ENCODE results near the gene SLC25A3. TPM values are rescaled to one million over a fixed set of nuclear protein-coding genes. Genes with fewer than 3 reads are reported as not detected.
"Not testable (repeated sequence)": the region's sequence is repeated elsewhere in the genome, so short reads cannot be mapped to it uniquely, and the experiment has no call there.

SLC25A3 gene
- total and polyA plus RNA-seq, 2 donors: 373 to 374 TPM

- Histone ChIP-seq H3K36me3 (ENCODE audit: control insufficient read depth in 2 of 2, insufficient read depth in 2 of 2, low read length in 1 of 2) (no peaks in the 10 kb centered on the region), H3K4me3 (ENCODE audit: low read length in 2 of 2) (no peak overlapping the region), H3K27ac (ENCODE audit: low read depth in 1 of 2, low read length in 1 of 2) (no peak overlapping the region), H3K27me3 (ENCODE audit: control insufficient read depth in 2 of 2, insufficient read depth in 1 of 2, low read length in 1 of 2) (no peaks in the 10 kb centered on the region), H3K4me1 (ENCODE audit: control insufficient read depth in 2 of 2, insufficient read depth in 2 of 2, low read length in 2 of 2) (no peaks in the 10 kb centered on the region), H3K9me3 (ENCODE audit: control insufficient read depth in 2 of 2, insufficient read depth in 1 of 2, low read length in 1 of 2) (no peaks in the 10 kb centered on the region)
- WGBS: 92% methylated on average over 2 of the region's 2 CpGs
- DNase-seq (ENCODE audit: low read depth in 6 of 9, low spot score in 9 of 9): no peak
Observed at GRCh38 chr12:98572010-98572409, 21.5 kb upstream of the SLC25A3 start.

GRCh38 chr12:98574110-98574509 is 19.4 kb upstream of the SLC25A3 start:
- WGBS: 96% methylated on average over 1 of the region's 1 CpG
- DNase-seq (ENCODE audit: low read depth in 6 of 9, low spot score in 9 of 9): no peak
- H3K9me3 ChIP-seq (ENCODE audit: control insufficient read depth in 2 of 2, insufficient read depth in 1 of 2, low read length in 1 of 2): no peaks in the 10 kb centered on the region
- H3K36me3 ChIP-seq (ENCODE audit: control insufficient read depth in 2 of 2, insufficient read depth in 2 of 2, low read length in 1 of 2): no peaks in the 10 kb centered on the region
- no peaks in the 10 kb centered on the region for H3K27me3 ChIP-seq (ENCODE audit: control insufficient read depth in 2 of 2, insufficient read depth in 1 of 2, low read length in 1 of 2)
- H3K4me1 ChIP-seq (ENCODE audit: control insufficient read depth in 2 of 2, insufficient read depth in 2 of 2, low read length in 2 of 2): no peaks in the 10 kb centered on the region
- H3K4me3 ChIP-seq (ENCODE audit: low read length in 2 of 2): no peak overlapping the region
- no peak overlapping the region for H3K27ac ChIP-seq (ENCODE audit: low read depth in 1 of 2, low read length in 1 of 2)

- H3K27me3 ChIP-seq (ENCODE audit: control insufficient read depth in 2 of 2, insufficient read depth in 1 of 2, low read length in 1 of 2): no peaks in the 10 kb centered on the region
- no peak overlapping the region for H3K27ac ChIP-seq (ENCODE audit: low read depth in 1 of 2, low read length in 1 of 2)
- no peaks in the 10 kb centered on the region for H3K9me3 ChIP-seq (ENCODE audit: control insufficient read depth in 2 of 2, insufficient read depth in 1 of 2, low read length in 1 of 2)
- over 99% methylated on average over 4 of the region's 4 CpGs for WGBS
- DNase-seq (ENCODE audit: low read depth in 6 of 9, low spot score in 9 of 9): no peak
- no peak overlapping the region for H3K4me3 ChIP-seq (ENCODE audit: low read length in 2 of 2)
- H3K36me3 ChIP-seq (ENCODE audit: control insufficient read depth in 2 of 2, insufficient read depth in 2 of 2, low read length in 1 of 2): no peaks in the 10 kb centered on the region
- H3K4me1 ChIP-seq (ENCODE audit: control insufficient read depth in 2 of 2, insufficient read depth in 2 of 2, low read length in 2 of 2): no peaks in the 10 kb centered on the region
Observed at GRCh38 chr12:98575013-98575412, 18.5 kb upstream of the SLC25A3 start.

- H3K4me3 ChIP-seq (ENCODE audit: low read length in 2 of 2); H3K27ac ChIP-seq (ENCODE audit: low read depth in 1 of 2, low read length in 1 of 2); DNase-seq (ENCODE audit: low read depth in 6 of 9, low spot score in 9 of 9); H3K4me1 ChIP-seq (ENCODE audit: control insufficient read depth in 2 of 2, insufficient read depth in 2 of 2, low read length in 2 of 2); H3K27me3 ChIP-seq (ENCODE audit: control insufficient read depth in 2 of 2, insufficient read depth in 1 of 2, low read length in 1 of 2); H3K9me3 ChIP-seq (ENCODE audit: control insufficient read depth in 2 of 2, insufficient read depth in 1 of 2, low read length in 1 of 2); H3K36me3 ChIP-seq (ENCODE audit: control insufficient read depth in 2 of 2, insufficient read depth in 2 of 2, low read length in 1 of 2): not testable (repeated sequence)
- 97% methylated on average over 2 of the region's 2 CpGs for WGBS
Observed at GRCh38 chr12:98576795-98577194, 16.7 kb upstream of the SLC25A3 start.

- no peaks in the 10 kb centered on the region for H3K27me3 ChIP-seq (ENCODE audit: control insufficient read depth in 2 of 2, insufficient read depth in 1 of 2, low read length in 1 of 2)
- H3K9me3 ChIP-seq (ENCODE audit: control insufficient read depth in 2 of 2, insufficient read depth in 1 of 2, low read length in 1 of 2): no peaks in the 10 kb centered on the region
- no peaks in the 10 kb centered on the region for H3K4me1 ChIP-seq (ENCODE audit: control insufficient read depth in 2 of 2, insufficient read depth in 2 of 2, low read length in 2 of 2)
- 97% methylated on average over 1 of the region's 1 CpG for WGBS
- H3K27ac ChIP-seq (ENCODE audit: low read depth in 1 of 2, low read length in 1 of 2): no peak overlapping the region
- no peaks in the 10 kb centered on the region for H3K36me3 ChIP-seq (ENCODE audit: control insufficient read depth in 2 of 2, insufficient read depth in 2 of 2, low read length in 1 of 2)
- no peak overlapping the region for H3K4me3 ChIP-seq (ENCODE audit: low read length in 2 of 2)
- no peak for DNase-seq (ENCODE audit: low read depth in 6 of 9, low spot score in 9 of 9)
Observed at GRCh38 chr12:98578392-98578791, 15.1 kb upstream of the SLC25A3 start.

GRCh38 chr12:98578821-98579220 is 14.7 kb upstream of the SLC25A3 start:
- H3K9me3 ChIP-seq (ENCODE audit: control insufficient read depth in 2 of 2, insufficient read depth in 1 of 2, low read length in 1 of 2): no peaks in the 10 kb centered on the region
- H3K27ac ChIP-seq (ENCODE audit: low read depth in 1 of 2, low read length in 1 of 2): no peak overlapping the region
- DNase-seq (ENCODE audit: low read depth in 6 of 9, low spot score in 9 of 9): no peak
- no peaks in the 10 kb centered on the region for H3K4me1 ChIP-seq (ENCODE audit: control insufficient read depth in 2 of 2, insufficient read depth in 2 of 2, low read length in 2 of 2)
- H3K27me3 ChIP-seq (ENCODE audit: control insufficient read depth in 2 of 2, insufficient read depth in 1 of 2, low read length in 1 of 2): no peaks in the 10 kb centered on the region
- no peak overlapping the region for H3K4me3 ChIP-seq (ENCODE audit: low read length in 2 of 2)
- no peaks in the 10 kb centered on the region for H3K36me3 ChIP-seq (ENCODE audit: control insufficient read depth in 2 of 2, insufficient read depth in 2 of 2, low read length in 1 of 2)
- 74% methylated on average over 2 of the region's 2 CpGs for WGBS

- 96% methylated on average over 5 of the region's 5 CpGs for WGBS
- Histone ChIP-seq H3K4me3 (ENCODE audit: low read length in 2 of 2) (no peak overlapping the region), H3K4me1 (ENCODE audit: control insufficient read depth in 2 of 2, insufficient read depth in 2 of 2, low read length in 2 of 2) (no peaks in the 10 kb centered on the region), H3K27ac (ENCODE audit: low read depth in 1 of 2, low read length in 1 of 2) (no peak overlapping the region), H3K36me3 (ENCODE audit: control insufficient read depth in 2 of 2, insufficient read depth in 2 of 2, low read length in 1 of 2) (no peaks in the 10 kb centered on the region), H3K9me3 (ENCODE audit: control insufficient read depth in 2 of 2, insufficient read depth in 1 of 2, low read length in 1 of 2) (no peaks in the 10 kb centered on the region), H3K27me3 (ENCODE audit: control insufficient read depth in 2 of 2, insufficient read depth in 1 of 2, low read length in 1 of 2) (no peaks in the 10 kb centered on the region)
- no peak for DNase-seq (ENCODE audit: low read depth in 6 of 9, low spot score in 9 of 9)
Observed at GRCh38 chr12:98579347-98579746, 14.1 kb upstream of the SLC25A3 start.

GRCh38 chr12:98579835-98580234 is 13.7 kb upstream of the SLC25A3 start:
- no peaks in the 10 kb centered on the region for H3K36me3 ChIP-seq (ENCODE audit: control insufficient read depth in 2 of 2, insufficient read depth in 2 of 2, low read length in 1 of 2)
- no peak for DNase-seq (ENCODE audit: low read depth in 6 of 9, low spot score in 9 of 9)
- 97% methylated on average over 3 of the region's 3 CpGs for WGBS
- H3K9me3 ChIP-seq (ENCODE audit: control insufficient read depth in 2 of 2, insufficient read depth in 1 of 2, low read length in 1 of 2): no peaks in the 10 kb centered on the region
- no peaks in the 10 kb centered on the region for H3K27me3 ChIP-seq (ENCODE audit: control insufficient read depth in 2 of 2, insufficient read depth in 1 of 2, low read length in 1 of 2)
- no peak overlapping the region for H3K27ac ChIP-seq (ENCODE audit: low read depth in 1 of 2, low read length in 1 of 2)
- no peak overlapping the region for H3K4me3 ChIP-seq (ENCODE audit: low read length in 2 of 2)
- H3K4me1 ChIP-seq (ENCODE audit: control insufficient read depth in 2 of 2, insufficient read depth in 2 of 2, low read length in 2 of 2): no peaks in the 10 kb centered on the region

- WGBS: 98% methylated on average over 5 of the region's 5 CpGs
- no peaks in the 10 kb centered on the region for H3K9me3 ChIP-seq (ENCODE audit: control insufficient read depth in 2 of 2, insufficient read depth in 1 of 2, low read length in 1 of 2)
- no peaks in the 10 kb centered on the region for H3K4me1 ChIP-seq (ENCODE audit: control insufficient read depth in 2 of 2, insufficient read depth in 2 of 2, low read length in 2 of 2)
- no peaks in the 10 kb centered on the region for H3K27me3 ChIP-seq (ENCODE audit: control insufficient read depth in 2 of 2, insufficient read depth in 1 of 2, low read length in 1 of 2)
- DNase-seq (ENCODE audit: low read depth in 6 of 9, low spot score in 9 of 9): no peak
- H3K27ac ChIP-seq (ENCODE audit: low read depth in 1 of 2, low read length in 1 of 2): no peak overlapping the region
- no peaks in the 10 kb centered on the region for H3K36me3 ChIP-seq (ENCODE audit: control insufficient read depth in 2 of 2, insufficient read depth in 2 of 2, low read length in 1 of 2)
- H3K4me3 ChIP-seq (ENCODE audit: low read length in 2 of 2): no peak overlapping the region
Observed at GRCh38 chr12:98580695-98581094, 12.8 kb upstream of the SLC25A3 start.

- no peak overlapping the region for H3K27ac ChIP-seq (ENCODE audit: low read depth in 1 of 2, low read length in 1 of 2)
- H3K4me1 ChIP-seq (ENCODE audit: control insufficient read depth in 2 of 2, insufficient read depth in 2 of 2, low read length in 2 of 2): no peaks in the 10 kb centered on the region
- no peaks in the 10 kb centered on the region for H3K36me3 ChIP-seq (ENCODE audit: control insufficient read depth in 2 of 2, insufficient read depth in 2 of 2, low read length in 1 of 2)
- no peaks in the 10 kb centered on the region for H3K27me3 ChIP-seq (ENCODE audit: control insufficient read depth in 2 of 2, insufficient read depth in 1 of 2, low read length in 1 of 2)
- no peak for DNase-seq (ENCODE audit: low read depth in 6 of 9, low spot score in 9 of 9)
- no peak overlapping the region for H3K4me3 ChIP-seq (ENCODE audit: low read length in 2 of 2)
- WGBS: 94% methylated on average over 1 of the region's 1 CpG
- H3K9me3 ChIP-seq (ENCODE audit: control insufficient read depth in 2 of 2, insufficient read depth in 1 of 2, low read length in 1 of 2): no peaks in the 10 kb centered on the region
Observed at GRCh38 chr12:98581101-98581500, 12.4 kb upstream of the SLC25A3 start.

Data from thymus (tissue), 11 donors.